HCT116 (cell line): Measurements from ENCODE around the gene LRP11. TPM values are rescaled to one million over a fixed set of nuclear protein-coding genes. Genes with fewer than 3 reads are reported as not detected.

Experiments used
- ATAC-seq: fragments of 200-7000 bp; cut with Tn5 transposase; 2 replicates; pipeline ENCODE4 v1.9.1; 2020; ENCODE audit warnings: mild to moderate bottlenecking, moderate library complexity
- Bru-seq: library from RNA; stranded (reverse); fragments of 400-500 nt; gene quantifications from one replicate; lab custom pipeline; 2021; lab: Mats Ljungman, UMichigan
- BruChase-seq, 2 experiments: library from RNA; stranded (reverse); fragments of 400-500 nt; gene quantifications; one replicate each; lab custom pipeline; 2021; lab: Mats Ljungman, UMichigan
- BruUV-seq: library from RNA; stranded (reverse); fragments of 400-500 nt; replicated peaks from 2 replicates; lab custom pipeline; 2021; lab: Mats Ljungman, UMichigan
- CTCF ChIA-PET: fragments of 300-600 bp; sonication (Branson Sonifier 250); formaldehyde crosslinking; loops from one replicate; lab custom pipeline; 2021; ENCODE audit warnings: antibody characterized with exemption; lab: Charles Lee
- POLR2A ChIA-PET: fragments of 300-600, 350-600 bp; sonication (Branson Sonifier 250); formaldehyde crosslinking; loops from one replicate; lab custom pipeline; 2021; ENCODE audit warnings: antibody characterized with exemption; lab: Charles Lee
- RAD21 ChIA-PET, 2 experiments: fragments of 300-600 bp; sonication (Branson Sonifier 250); formaldehyde crosslinking; loops; one replicate each; lab custom pipeline; 2023; ENCODE audit warnings: low total read pairs in 2 of 2; ENCODE audit not compliant: uncharacterized antibody in 2 of 2, unreplicated experiment in 2 of 2, low non-redundant PET in 1 of 2; lab: Charles Lee
- DNase-seq: peaks from one replicate; pipeline ENCODE4 v3.0.0-alpha.2; 2010; ENCODE audit warnings: low read depth, low spot score
- H2AFZ ChIP-seq: fragments of 200-600 bp; shearing (Covaris generic), sonication (generic); 2 replicates; pipeline ENCODE4 v1.6.1; 2017; ENCODE audit warnings: low read depth, mixed run types, mixed read lengths, antibody characterized with exemption, low read length; ENCODE audit not compliant: poor library complexity, severe bottlenecking
- H3K27ac ChIP-seq: 2 replicates; pipeline ENCODE4 v1.5.1; 2012; ENCODE audit warnings: low read depth, low read length
- H3K27me3 ChIP-seq: fragments of 200-600 bp; sonication (generic); 2 replicates; pipeline ENCODE4 v1.6.1; 2016; ENCODE audit warnings: mixed run types, low read length, mixed read lengths; ENCODE audit not compliant: insufficient read depth
- H3K36me3 ChIP-seq, 2 experiments: fragments of 200-500 bp in 1 of 2; fragments of 200-600 bp in 1 of 2; sonication (Bioruptor generic) in 1 of 2; sonication (generic) in 1 of 2; 2 replicates each; pipeline versions ENCODE4 v1.5.1 to v1.6.1; 2014 to 2016; ENCODE audit warnings: low read length in 2 of 2, inconsistent platforms in 1 of 2, mixed read lengths in 1 of 2, mixed run types in 1 of 2; ENCODE audit not compliant: insufficient read depth in 2 of 2, control insufficient read depth in 1 of 2
- H3K4me1 ChIP-seq, 2 experiments: fragments of 200-600 bp in 1 of 2; sonication (generic) in 1 of 2; 2 replicates each; pipeline versions ENCODE4 v1.5.1 to v1.6.1; 2012 to 2017; ENCODE audit warnings: low read length in 2 of 2, inconsistent platforms in 1 of 2, mild to moderate bottlenecking in 1 of 2, mixed read lengths in 1 of 2, mixed run types in 1 of 2, moderate library complexity in 1 of 2; ENCODE audit not compliant: insufficient read depth in 2 of 2, control insufficient read depth in 1 of 2
- H3K4me2 ChIP-seq: fragments of 200-600 bp; sonication (generic); 2 replicates; pipeline ENCODE4 v1.6.1; 2017; ENCODE audit warnings: mixed run types, low read length, mixed read lengths
- H3K4me3 ChIP-seq, 2 experiments: fragments of 200-600 bp in 1 of 2; sonication (generic) in 1 of 2; replicated peaks in 1 of 2; 2 replicates each; pipeline ENCODE4 v1.5.1; 2011 to 2016; ENCODE audit warnings: low read length in 2 of 2, control low read depth in 1 of 2, low read depth in 1 of 2, mild to moderate bottlenecking in 1 of 2, mixed read lengths in 1 of 2, mixed run types in 1 of 2
- H3K79me2 ChIP-seq: fragments of 200-600 bp; sonication (generic); 2 replicates; pipeline ENCODE4 v1.6.1; 2017; ENCODE audit warnings: mild to moderate bottlenecking, mixed run types, low read length, moderate library complexity, mixed read lengths; ENCODE audit not compliant: insufficient read depth
- H3K9ac ChIP-seq: fragments of 200-600 bp; sonication (generic); 2 replicates; pipeline ENCODE4 v1.6.1; 2016; ENCODE audit warnings: low read length, mixed read lengths
- H3K9me2 ChIP-seq: fragments of 200-600 bp; sonication (generic), shearing (Covaris generic); 2 replicates; pipeline ENCODE4 v1.6.1; 2017; ENCODE audit warnings: mixed run types, mild to moderate bottlenecking, moderate library complexity; ENCODE audit not compliant: insufficient read depth
- H3K9me3 ChIP-seq, 2 experiments: fragments of 200-500 bp in 1 of 2; fragments of 200-600 bp in 1 of 2; sonication (Bioruptor generic) in 1 of 2; sonication (generic) in 1 of 2; 2 replicates each; pipeline ENCODE4 v1.6.1; 2014 to 2017; ENCODE audit warnings: low read length in 2 of 2, mixed read lengths in 2 of 2, inconsistent platforms in 1 of 2, low read depth in 1 of 2, mild to moderate bottlenecking in 1 of 2, mixed run types in 1 of 2, moderate library complexity in 1 of 2; ENCODE audit not compliant: control insufficient read depth in 1 of 2, insufficient read depth in 1 of 2
- H4K20me1 ChIP-seq: fragments of 200-600 bp; sonication (generic), shearing (Covaris generic); 2 replicates; pipeline ENCODE4 v1.6.1; 2017; ENCODE audit warnings: mixed run types, mild to moderate bottlenecking, moderate library complexity; ENCODE audit not compliant: insufficient read depth
- EGR1 ChIP-seq: IDR thresholded peaks from 2 replicates; pipeline ENCODE4 v1.6.1; 2012; ENCODE audit warnings: low read depth
- ELF1 ChIP-seq: IDR thresholded peaks from 2 replicates; pipeline ENCODE4 v1.6.1; 2012; ENCODE audit warnings: low read depth, borderline replicate concordance
- EZH2 ChIP-seq: fragments of 200-600 bp; sonication (generic); IDR thresholded peaks from 2 replicates; pipeline ENCODE4 v1.6.1; 2017; ENCODE audit warnings: antibody characterized with exemption, mixed run types
- FOSL1 ChIP-seq: IDR thresholded peaks from 2 replicates; pipeline ENCODE4 v1.6.1; 2012; ENCODE audit warnings: low read depth
- POLR2A ChIP-seq: IDR thresholded peaks from 2 replicates; pipeline ENCODE4 v1.7.0; 2011; ENCODE audit warnings: borderline replicate concordance; ENCODE audit not compliant: insufficient read depth, insufficient read length; ENCODE audit errors: extremely low read depth
- POLR2AphosphoS5 ChIP-seq: IDR thresholded peaks from 2 replicates; pipeline ENCODE4 v1.6.1; 2011; ENCODE audit warnings: mild to moderate bottlenecking, low read depth, low read length, moderate library complexity
- REST ChIP-seq: IDR thresholded peaks from 2 replicates; pipeline ENCODE4 v1.6.1; 2012; ENCODE audit warnings: low read depth
- SIN3A ChIP-seq: IDR thresholded peaks from 2 replicates; pipeline ENCODE4 v1.6.1; 2012; ENCODE audit warnings: low read depth
- SRF ChIP-seq: IDR thresholded peaks from 2 replicates; pipeline ENCODE4 v1.6.1; 2012; ENCODE audit warnings: low read depth
- TCF7L2 ChIP-seq: IDR thresholded peaks from 2 replicates; pipeline ENCODE4 v1.7.0; 2011; ENCODE audit warnings: borderline replicate concordance, inconsistent platforms; ENCODE audit not compliant: insufficient read depth, insufficient read length; ENCODE audit errors: extremely low read depth
- YY1 ChIP-seq: IDR thresholded peaks from 2 replicates; pipeline ENCODE4 v1.6.1; 2011; ENCODE audit warnings: low read length, low read depth, moderate library complexity, mild to moderate bottlenecking; ENCODE audit not compliant: insufficient replicate concordance; ENCODE audit errors: extremely low read depth
- ZBTB33 ChIP-seq: IDR thresholded peaks from 2 replicates; pipeline ENCODE4 v1.6.1; 2011; ENCODE audit warnings: mild to moderate bottlenecking, low read length, moderate library complexity; ENCODE audit not compliant: insufficient replicate concordance; ENCODE audit errors: extremely low read depth
- ZFX ChIP-seq: fragments of 450-650 bp; IDR thresholded peaks from 2 replicates; pipeline ENCODE4 v1.6.1; 2017
- ZNF274 ChIP-seq: fragments of 200-500 bp; sonication (Bioruptor generic); IDR thresholded peaks from 2 replicates; pipeline ENCODE4 v1.6.1; 2014; ENCODE audit warnings: mild to moderate bottlenecking, low read depth, low read length, inconsistent platforms
- intact Hi-C: fragments of 100-400 bp; cut with micrococcal nuclease; formaldehyde crosslinking; loops from 2 replicates; pipeline ENCODE4 v1.10.0; 2022
- long read RNA-seq: library from polyadenylated mRNA; unstranded; transcript quantifications from one replicate; pipeline ENCODE4 v2.0.0, GENCODE V29; 2021; ENCODE audit not compliant: unreplicated experiment
- polyA plus RNA-seq: library from polyadenylated mRNA; unstranded; fragments of >200 nt; gene quantifications from 2 replicates; pipeline ENCODE4 v1.2.1, GENCODE V29; 2012; ENCODE audit warnings: missing spikeins
- total RNA-seq: library from RNA; stranded (reverse); gene quantifications from one replicate; pipeline ENCODE4 v1.2.1, GENCODE V29; 2021; ENCODE audit not compliant: unreplicated experiment
- TF ChIP-seq, protein P1 (sequence below): IDR thresholded peaks from 2 replicates; pipeline ENCODE4 v1.6.1; 2012

Gene LRP11, protein sequence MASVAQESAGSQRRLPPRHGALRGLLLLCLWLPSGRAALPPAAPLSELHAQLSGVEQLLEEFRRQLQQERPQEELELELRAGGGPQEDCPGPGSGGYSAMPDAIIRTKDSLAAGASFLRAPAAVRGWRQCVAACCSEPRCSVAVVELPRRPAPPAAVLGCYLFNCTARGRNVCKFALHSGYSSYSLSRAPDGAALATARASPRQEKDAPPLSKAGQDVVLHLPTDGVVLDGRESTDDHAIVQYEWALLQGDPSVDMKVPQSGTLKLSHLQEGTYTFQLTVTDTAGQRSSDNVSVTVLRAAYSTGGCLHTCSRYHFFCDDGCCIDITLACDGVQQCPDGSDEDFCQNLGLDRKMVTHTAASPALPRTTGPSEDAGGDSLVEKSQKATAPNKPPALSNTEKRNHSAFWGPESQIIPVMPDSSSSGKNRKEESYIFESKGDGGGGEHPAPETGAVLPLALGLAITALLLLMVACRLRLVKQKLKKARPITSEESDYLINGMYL
- total RNA-seq (27.8 TPM), Bru-seq, nascent RNA (percentile 46 among the genes with signal in this experiment), BruChase-seq, experiment 1, labeled RNA remaining after a 6-hour chase (percentile 59 among the genes with signal in this experiment), BruChase-seq, experiment 2, labeled RNA remaining after a 2-hour chase (percentile 55 among the genes with signal in this experiment)
- polyA plus RNA-seq, result 14.6 and 14.8 TPM in 2 replicates
- long read RNA-seq, transcript LRP11-201 (7 exons, 3,260 nt), result major isoform, 74 of 90 reads
- long read RNA-seq, partial matches to known transcripts, result 5 of 90 reads
- long read RNA-seq, other reads (novel, unspliced or antisense), result 8 of 90 reads

GRCh38 chr6:149863698-149864577, at the start of gene LRP11:
LRP11 (minus strand) TSS chr6:149864359; CDS start chr6:149864020, 339 bp downstream.
- peak within 1 kb of the TSS; percentile 50 for H2AFZ ChIP-seq
- peak within 1 kb of the TSS; percentile 100 for H3K4me2 ChIP-seq
- peak within 1 kb of the TSS; percentile 81 for H3K9ac ChIP-seq
- no peaks in the 10 kb centered on the region for H3K9me2 ChIP-seq
- H4K20me1 ChIP-seq, result no peaks in the 10 kb centered on the region
- no TSS peak for BruUV-seq
- H3K36me3 ChIP-seq, result no peaks in the 10 kb centered on the region
- ChIA-PET CTCF (interaction anchor here (1.5 kb wide), 1 partner anchor 23 kb away, joined by 5 read pairs; no protein-coding TSS in a partner anchor), POLR2A (interaction anchor here (0.6 kb wide), 1 partner anchor 96 kb away, joined by 3 read pairs; no protein-coding TSS in a partner anchor), RAD21 (interaction anchor here (0.8 to 1.8 kb wide), 2 partner anchors 16 to 23 kb away, joined by 3 to 5 read pairs; no protein-coding TSS in a partner anchor)
- intact Hi-C loops, result loop anchor here (1.0 to 2.0 kb wide), 4 partner anchors 23 to 63 kb away; no protein-coding TSS in a partner anchor
- H3K9me3 ChIP-seq, result no peaks in the 10 kb centered on the region
- peaks cover 8 to 44% of the 10 kb centered on the region in 2 experiments; a peak in 3 of 4 replicates for H3K4me1 ChIP-seq
- no peaks in the 10 kb centered on the region for H3K27me3 ChIP-seq
- peaks cover 20% of the 10 kb centered on the region for H3K79me2 ChIP-seq
- DNase-seq, result no peak
- peak within 1 kb of the TSS; percentile 54 to 71 for H3K4me3 ChIP-seq
- peak within 1 kb of the TSS; percentile 90 for H3K27ac ChIP-seq
- peak; percentile 84 for ATAC-seq
- TF ChIP-seq ZNF274 (no peak), EZH2 (no peak), POLR2AphosphoS5 (peak; percentile 92), FOSL1 (no peak), REST (peak; percentile 41; the same call in 1 of the 2 replicates), SIN3A (peak; percentile 68; the same call in 1 of the 2 replicates), ZFX (peak; percentile 97), EGR1 (peak; percentile 74), ELF1 (no peak), ZBTB33 (no peak), POLR2A (peak; percentile 54), SRF (no peak), TCF7L2 (no peak), YY1 (peak; percentile 32)
- TF ChIP-seq, protein P1, sequence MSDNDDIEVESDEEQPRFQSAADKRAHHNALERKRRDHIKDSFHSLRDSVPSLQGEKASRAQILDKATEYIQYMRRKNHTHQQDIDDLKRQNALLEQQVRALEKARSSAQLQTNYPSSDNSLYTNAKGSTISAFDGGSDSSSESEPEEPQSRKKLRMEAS, result peak; percentile 77
